IPS-20b (cell line): ENCODE measurements around the gene SLC24A4.

Experiments used
- H3K27ac ChIP-seq: one replicate; pipeline ENCODE4 v1.5.1; 2013; ENCODE audit warnings: low read length
- H3K27me3 ChIP-seq: 2 replicates; pipeline ENCODE4 v1.6.1; 2013; ENCODE audit warnings: mild to moderate bottlenecking, low read length, inconsistent platforms; ENCODE audit not compliant: insufficient read depth
- H3K36me3 ChIP-seq: 2 replicates; pipeline ENCODE4 v1.6.1; 2013; ENCODE audit warnings: low read depth, mild to moderate bottlenecking, inconsistent platforms, low read length, moderate library complexity; ENCODE audit not compliant: insufficient read depth
- H3K4me1 ChIP-seq: 2 replicates; pipeline ENCODE4 v1.6.1; 2013; ENCODE audit warnings: mild to moderate bottlenecking, control low read depth, inconsistent platforms, low read length, moderate library complexity; ENCODE audit not compliant: insufficient read depth
- H3K4me3 ChIP-seq: 2 replicates; pipeline ENCODE4 v1.5.1; 2013; ENCODE audit warnings: mild to moderate bottlenecking, low read length, inconsistent platforms
- H3K9ac ChIP-seq: 2 replicates; pipeline ENCODE4 v1.6.1; 2013; ENCODE audit warnings: low read depth, mild to moderate bottlenecking, inconsistent platforms, low read length, moderate library complexity
- H3K9me3 ChIP-seq: 2 replicates; pipeline ENCODE4 v1.6.1; 2013; ENCODE audit warnings: mild to moderate bottlenecking, low read depth, low read length, inconsistent platforms; ENCODE audit not compliant: insufficient read depth

Gene SLC24A4, protein sequence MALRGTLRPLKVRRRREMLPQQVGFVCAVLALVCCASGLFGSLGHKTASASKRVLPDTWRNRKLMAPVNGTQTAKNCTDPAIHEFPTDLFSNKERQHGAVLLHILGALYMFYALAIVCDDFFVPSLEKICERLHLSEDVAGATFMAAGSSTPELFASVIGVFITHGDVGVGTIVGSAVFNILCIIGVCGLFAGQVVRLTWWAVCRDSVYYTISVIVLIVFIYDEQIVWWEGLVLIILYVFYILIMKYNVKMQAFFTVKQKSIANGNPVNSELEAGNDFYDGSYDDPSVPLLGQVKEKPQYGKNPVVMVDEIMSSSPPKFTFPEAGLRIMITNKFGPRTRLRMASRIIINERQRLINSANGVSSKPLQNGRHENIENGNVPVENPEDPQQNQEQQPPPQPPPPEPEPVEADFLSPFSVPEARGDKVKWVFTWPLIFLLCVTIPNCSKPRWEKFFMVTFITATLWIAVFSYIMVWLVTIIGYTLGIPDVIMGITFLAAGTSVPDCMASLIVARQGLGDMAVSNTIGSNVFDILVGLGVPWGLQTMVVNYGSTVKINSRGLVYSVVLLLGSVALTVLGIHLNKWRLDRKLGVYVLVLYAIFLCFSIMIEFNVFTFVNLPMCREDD

DNA sequence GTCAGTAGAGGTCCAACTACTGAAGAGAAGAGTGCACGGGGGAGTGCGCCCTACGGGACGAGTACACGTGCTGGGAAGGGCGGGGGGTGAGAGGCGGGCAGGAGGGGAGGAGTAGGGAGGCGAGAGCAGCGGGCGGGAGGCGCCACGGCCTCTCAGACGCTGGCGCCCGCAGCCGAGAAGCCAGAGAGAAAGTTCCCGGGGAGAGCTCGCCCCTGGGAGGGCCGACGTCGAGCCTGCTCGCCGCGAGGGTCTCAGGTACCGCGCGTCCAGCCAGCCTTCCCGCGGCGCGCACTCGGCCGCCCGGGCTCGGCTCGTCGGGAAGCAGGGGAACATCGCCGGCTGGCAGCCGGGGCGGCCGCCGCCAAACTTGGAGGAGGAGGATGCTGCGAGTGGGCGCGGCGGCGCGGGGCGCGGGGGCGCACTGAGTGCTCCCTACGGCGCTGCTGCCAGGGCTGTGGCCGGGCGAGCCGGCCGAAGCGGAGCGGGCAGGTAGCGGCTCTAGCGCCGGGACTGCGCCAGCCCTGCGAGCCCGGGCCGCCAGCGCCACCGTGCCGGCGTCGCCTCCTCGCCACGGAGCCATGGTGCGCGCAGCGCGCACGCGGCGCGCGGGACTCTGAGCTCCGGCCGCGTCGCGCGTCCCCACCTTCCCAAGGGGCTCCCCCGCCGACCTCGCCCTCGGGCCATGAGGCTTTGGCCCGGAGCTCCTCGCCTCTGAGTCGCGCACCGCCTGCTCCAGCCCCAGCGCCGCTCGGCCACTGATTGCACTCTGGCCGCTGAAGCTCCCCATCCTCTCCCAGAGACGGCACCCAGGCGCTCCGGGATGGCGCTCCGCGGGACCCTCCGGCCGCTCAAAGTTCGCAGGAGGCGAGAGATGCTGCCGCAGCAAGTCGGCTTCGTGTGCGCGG, at the start of gene SLC24A4:
Gene SLC24A4 (plus strand): TSS at position 155 of the 905 bp plus-strand sequence. CDS start 666 bp downstream, at position 821.
- H3K27ac ChIP-seq: no peak within 1 kb of the TSS
- peaks cover 89% of the 10 kb centered on the region for H3K27me3 ChIP-seq
- H3K4me3 ChIP-seq: peak within 1 kb of the TSS; percentile 64
- no peak within 1 kb of the TSS for H3K9ac ChIP-seq
- no peaks in the 10 kb centered on the region for H3K36me3 ChIP-seq
- H3K9me3 ChIP-seq: no peaks in the 10 kb centered on the region
- peaks cover 3% of the 10 kb centered on the region; the same call in 1 of the 2 replicates for H3K4me1 ChIP-seq

DNA sequence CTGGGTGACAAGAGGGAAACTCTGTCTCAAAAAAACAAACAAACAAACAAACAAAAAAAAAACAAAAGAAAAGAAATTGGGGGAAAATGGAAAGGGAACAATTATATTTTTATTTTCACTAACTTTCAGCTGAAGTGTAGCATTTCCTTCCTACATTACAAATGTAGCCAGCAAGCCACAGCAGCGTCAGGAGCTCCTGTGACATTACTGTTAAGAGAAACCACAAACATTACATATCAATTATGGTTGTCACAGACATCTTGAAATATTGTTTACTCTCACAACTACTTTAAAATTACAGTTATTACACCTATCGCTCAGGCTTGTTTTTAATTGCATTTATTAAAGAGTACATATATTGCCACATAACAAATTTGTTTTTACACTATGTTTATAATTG, 49.8 kb upstream of the SLC24A4 start:
- H3K27me3 ChIP-seq: no peaks in the 10 kb centered on the region; the same call in 1 of the 2 replicates

DNA sequence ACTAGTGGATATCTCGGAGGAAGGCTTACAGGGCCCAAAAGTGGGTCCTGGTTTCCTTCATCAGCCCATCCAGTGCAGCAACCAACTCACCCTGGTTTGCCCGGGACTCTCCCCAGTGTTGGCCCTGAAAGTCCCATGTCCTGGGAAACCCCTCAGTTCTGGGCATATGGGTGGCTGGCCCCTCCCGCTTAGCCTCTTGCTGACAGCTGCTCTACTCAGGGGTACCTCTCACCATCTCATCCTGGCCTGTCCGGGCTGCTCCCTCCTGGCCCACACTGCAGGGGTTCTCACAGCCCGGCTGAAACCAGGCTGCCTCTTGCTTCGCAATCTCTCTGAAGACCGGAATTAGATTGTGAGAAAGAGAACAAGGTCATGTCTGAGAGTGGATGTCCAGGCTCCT, 48.9 kb upstream of the SLC24A4 start:
- no peak overlapping the region for H3K27ac ChIP-seq
- no peaks in the 10 kb centered on the region for H3K4me1 ChIP-seq
- no peaks in the 10 kb centered on the region; the same call in 1 of the 2 replicates for H3K27me3 ChIP-seq
- H3K9me3 ChIP-seq: no peaks in the 10 kb centered on the region
- H3K9ac ChIP-seq: no peak overlapping the region
- H3K36me3 ChIP-seq: no peaks in the 10 kb centered on the region
- no peak overlapping the region for H3K4me3 ChIP-seq

More for the DNA sequence above, 49.8 kb upstream of the SLC24A4 start:
- H3K9ac ChIP-seq: no peak overlapping the region
- H3K36me3 ChIP-seq: no peaks in the 10 kb centered on the region
- no peaks in the 10 kb centered on the region for H3K9me3 ChIP-seq
- H3K4me1 ChIP-seq: no peaks in the 10 kb centered on the region
- H3K4me3 ChIP-seq: no peak overlapping the region
- H3K27ac ChIP-seq: no peak overlapping the region

DNA sequence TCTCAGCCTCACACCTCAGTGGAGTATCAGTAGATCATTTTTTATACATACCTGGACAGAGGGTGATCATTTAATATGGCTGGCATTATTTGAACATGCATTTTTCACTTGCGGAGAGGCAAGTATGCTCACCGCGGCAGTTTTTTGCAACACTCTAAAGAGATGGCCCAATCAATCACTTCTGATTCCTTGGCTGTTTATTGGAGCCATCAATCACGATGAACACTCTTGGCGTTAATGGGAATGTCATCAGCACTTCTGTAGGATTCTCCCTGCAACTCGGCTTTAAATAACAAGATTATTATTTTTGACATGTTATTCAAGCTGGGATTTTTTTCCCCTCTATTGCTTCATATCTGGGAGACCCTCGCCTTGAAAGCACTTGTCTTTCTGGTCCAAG, 46.9 kb upstream of the SLC24A4 start:
- no peak overlapping the region for H3K27ac ChIP-seq
- H3K4me3 ChIP-seq: no peak overlapping the region
- H3K36me3 ChIP-seq: no peaks in the 10 kb centered on the region
- no peaks in the 10 kb centered on the region for H3K4me1 ChIP-seq
- H3K9me3 ChIP-seq: no peaks in the 10 kb centered on the region
- no peaks in the 10 kb centered on the region; the same call in 1 of the 2 replicates for H3K27me3 ChIP-seq
- no peak overlapping the region for H3K9ac ChIP-seq

DNA sequence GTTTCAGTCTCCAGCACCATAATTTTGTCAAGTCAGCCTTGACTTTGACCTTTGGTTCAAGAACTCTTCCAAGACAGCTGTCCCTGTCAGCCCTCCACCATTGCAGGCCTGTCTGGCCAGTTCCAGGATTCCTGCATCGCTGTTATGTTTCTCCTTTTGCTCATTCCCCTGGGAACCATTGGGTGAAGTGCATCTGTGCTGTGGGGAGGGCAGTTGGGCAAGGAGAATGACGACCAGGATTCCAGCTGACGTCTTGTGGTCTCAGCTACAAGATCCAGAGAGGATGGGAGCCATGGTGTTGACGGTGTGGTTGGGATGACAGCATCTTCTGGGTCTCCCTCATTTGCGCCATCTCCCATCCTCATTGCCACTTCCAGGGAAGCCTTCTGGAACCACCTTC, 45.9 kb upstream of the SLC24A4 start:
- Histone ChIP-seq H3K27me3 (no peaks in the 10 kb centered on the region; the same call in 1 of the 2 replicates), H3K27ac (no peak overlapping the region), H3K4me3 (no peak overlapping the region), H3K36me3 (no peaks in the 10 kb centered on the region), H3K9me3 (no peaks in the 10 kb centered on the region), H3K9ac (no peak overlapping the region), H3K4me1 (no peaks in the 10 kb centered on the region)

DNA sequence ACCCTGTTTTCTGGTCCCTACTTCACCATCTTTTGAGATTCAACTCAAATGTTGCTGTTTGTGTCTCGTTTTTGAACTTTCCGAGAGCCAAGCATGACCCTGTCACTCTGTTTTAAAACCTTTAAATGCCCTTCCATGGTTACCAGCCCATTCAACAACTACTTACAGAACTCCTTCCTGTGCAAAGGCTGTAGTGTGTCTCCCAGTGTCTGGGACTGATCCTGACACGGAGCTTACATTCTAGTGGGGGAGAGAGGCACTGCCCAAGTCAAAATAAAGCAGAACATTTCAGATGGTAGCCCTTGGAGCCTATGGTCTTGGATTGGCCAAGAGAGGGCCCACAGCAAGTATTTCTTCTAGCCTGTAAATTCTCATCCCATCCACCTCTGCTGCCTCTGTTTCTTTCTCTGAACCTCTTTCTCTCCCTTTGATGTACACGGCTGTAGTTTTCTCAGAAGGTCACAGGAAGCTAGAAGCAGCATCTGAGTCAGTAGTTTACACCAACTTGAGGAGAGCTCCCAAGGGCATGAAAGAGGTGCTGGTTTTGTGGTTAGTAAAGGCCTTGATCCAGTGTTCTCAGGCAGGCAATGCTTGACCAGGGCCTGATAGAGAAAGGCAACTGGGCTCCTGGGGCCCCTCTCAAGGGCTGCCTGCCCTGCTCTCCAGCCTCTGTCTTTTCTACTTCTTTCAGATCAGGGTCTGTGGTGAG, 42.3 kb upstream of the SLC24A4 start:
- H3K36me3 ChIP-seq: no peaks in the 10 kb centered on the region
- H3K9me3 ChIP-seq: no peaks in the 10 kb centered on the region
- H3K4me3 ChIP-seq: no peak overlapping the region
- no peak overlapping the region for H3K27ac ChIP-seq
- no peaks in the 10 kb centered on the region for H3K4me1 ChIP-seq
- H3K27me3 ChIP-seq: no peaks in the 10 kb centered on the region
- H3K9ac ChIP-seq: no peak overlapping the region

DNA sequence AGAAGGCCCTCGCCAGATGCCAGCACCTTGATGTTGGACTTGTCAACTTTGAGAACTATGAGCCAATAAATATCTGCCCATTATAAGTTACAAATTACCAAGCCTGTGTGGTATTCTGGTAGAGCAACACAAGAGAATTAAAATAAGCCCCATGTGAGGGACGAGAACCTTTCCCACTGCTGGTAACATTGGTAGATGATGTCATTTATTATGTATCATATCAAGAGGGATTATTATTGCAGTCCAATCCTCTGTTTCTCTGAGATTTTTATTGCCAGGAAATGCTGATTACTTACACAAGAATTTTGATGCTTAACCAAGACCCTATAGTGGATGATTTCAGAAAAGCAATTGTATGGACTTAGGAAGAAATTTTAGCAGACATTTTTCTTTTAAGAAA, 40.3 kb upstream of the SLC24A4 start:
- Histone ChIP-seq H3K4me3 (no peak overlapping the region), H3K9ac (no peak overlapping the region), H3K36me3 (no peaks in the 10 kb centered on the region), H3K9me3 (no peaks in the 10 kb centered on the region), H3K27me3 (no peaks in the 10 kb centered on the region), H3K4me1 (no peaks in the 10 kb centered on the region), H3K27ac (no peak overlapping the region)

DNA sequence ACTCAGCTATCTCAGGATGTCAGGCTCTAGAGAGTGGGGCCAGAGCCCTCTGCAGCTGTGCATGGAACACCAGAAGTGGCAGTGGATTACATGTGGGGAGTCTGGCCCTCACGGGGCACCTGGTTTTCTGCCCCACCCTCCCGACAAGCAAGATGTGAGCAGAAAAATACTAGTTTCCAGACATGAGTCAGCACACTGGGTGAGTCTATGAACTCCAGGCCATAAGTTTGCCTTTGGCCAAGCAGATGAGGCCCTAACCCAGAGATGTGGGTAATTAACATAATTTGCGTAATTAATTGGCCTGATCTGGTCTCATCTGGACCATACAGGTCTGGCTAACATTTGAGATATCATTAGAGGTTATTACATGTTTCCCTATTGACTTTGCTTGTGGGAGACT, 37.7 kb upstream of the SLC24A4 start:
- H3K4me1 ChIP-seq: no peaks in the 10 kb centered on the region
- H3K9me3 ChIP-seq: no peaks in the 10 kb centered on the region
- no peaks in the 10 kb centered on the region for H3K27me3 ChIP-seq
- no peak overlapping the region for H3K9ac ChIP-seq
- no peaks in the 10 kb centered on the region for H3K36me3 ChIP-seq
- no peak overlapping the region for H3K4me3 ChIP-seq
- H3K27ac ChIP-seq: no peak overlapping the region

DNA sequence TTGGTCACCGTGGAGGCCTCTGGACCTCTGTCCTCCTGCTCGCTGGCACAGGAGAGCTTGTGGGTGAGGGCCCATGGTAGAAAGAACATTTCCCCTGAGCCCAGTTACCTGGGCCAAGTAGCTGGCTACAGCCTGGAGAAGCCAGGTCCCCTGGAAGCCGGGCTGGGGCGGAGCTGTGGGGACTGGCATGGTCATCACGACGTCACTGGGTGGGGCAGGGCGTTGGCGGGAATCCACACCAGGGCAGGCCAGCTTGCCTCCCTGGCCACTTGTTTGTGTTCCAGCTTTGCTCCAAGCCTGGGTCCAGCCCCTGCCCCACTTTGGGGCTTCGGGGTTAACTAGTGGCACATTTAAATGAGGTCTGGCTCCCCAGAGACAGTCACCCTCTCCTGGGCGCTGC, 35.0 kb upstream of the SLC24A4 start:
- Histone ChIP-seq H3K27ac (no peak overlapping the region), H3K9ac (no peak overlapping the region), H3K27me3 (no peaks in the 10 kb centered on the region; the same call in 1 of the 2 replicates), H3K9me3 (no peaks in the 10 kb centered on the region), H3K36me3 (no peaks in the 10 kb centered on the region), H3K4me3 (no peak overlapping the region), H3K4me1 (no peaks in the 10 kb centered on the region)

DNA sequence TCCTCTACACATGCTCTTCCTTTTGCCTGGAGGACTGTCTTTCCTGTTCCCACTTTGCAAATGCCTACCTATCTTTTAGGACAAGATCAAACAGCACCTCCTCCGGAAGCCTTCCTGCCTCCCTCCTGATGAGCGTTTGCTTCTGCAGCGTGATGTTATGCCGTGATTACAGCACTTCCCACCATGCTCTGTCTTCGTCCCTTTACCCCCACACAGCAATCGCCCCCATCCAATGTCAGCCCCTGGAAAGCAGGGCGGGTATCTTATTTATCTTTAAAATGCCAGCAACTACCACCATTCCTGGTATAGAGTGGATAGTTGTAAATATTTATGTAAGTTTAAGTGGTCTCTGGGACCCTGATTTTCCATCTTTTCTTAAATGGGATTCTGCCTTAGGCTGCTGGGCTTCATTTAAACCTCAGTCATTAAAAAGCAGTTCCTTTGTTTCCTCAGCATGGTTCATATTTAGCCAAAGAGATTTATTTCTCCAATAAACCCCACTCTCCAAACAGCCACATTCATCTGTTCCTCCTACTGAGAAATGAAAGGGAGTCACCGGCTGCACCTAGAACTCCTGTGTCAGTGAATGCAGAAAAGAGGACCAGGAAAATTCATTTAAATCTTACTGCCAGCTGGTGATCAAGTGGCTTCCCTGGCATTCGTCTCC, 33.8 kb upstream of the SLC24A4 start:
- Histone ChIP-seq H3K36me3 (no peaks in the 10 kb centered on the region), H3K9me3 (no peaks in the 10 kb centered on the region), H3K4me3 (no peak overlapping the region), H3K27ac (no peak overlapping the region), H3K9ac (no peak overlapping the region), H3K27me3 (no peaks in the 10 kb centered on the region; the same call in 1 of the 2 replicates), H3K4me1 (no peaks in the 10 kb centered on the region)
